Endodermal cell (in vitro differentiated cells): Measurements from ENCODE around the gene HSP90AB1. TPM values are rescaled to one million over a fixed set of nuclear protein-coding genes. Genes with fewer than 3 reads are reported as not detected.

Source experiments
- DNase-seq: peaks from one replicate; pipeline ENCODE4 v3.0.0-alpha.2; 2017
- H3K27ac ChIP-seq: 2 replicates; pipeline ENCODE4 v1.5.1; 2013; ENCODE audit warnings: mild to moderate bottlenecking, low read depth, low read length, moderate library complexity
- H3K27me3 ChIP-seq: 2 replicates; pipeline ENCODE4 v1.6.1; 2013; ENCODE audit warnings: mild to moderate bottlenecking, low read length, moderate library complexity; ENCODE audit not compliant: insufficient read depth, control insufficient read depth, poor library complexity, severe bottlenecking
- H3K36me3 ChIP-seq: 2 replicates; pipeline ENCODE4 v1.7.0; 2013; ENCODE audit warnings: mild to moderate bottlenecking, low read length, moderate library complexity; ENCODE audit not compliant: control insufficient read depth, insufficient read depth
- H3K4me1 ChIP-seq: one replicate; pipeline ENCODE4 v1.7.0; 2013; ENCODE audit warnings: low read length; ENCODE audit not compliant: control insufficient read depth, insufficient read depth
- H3K4me3 ChIP-seq: 2 replicates; pipeline ENCODE4 v1.5.1; 2013; ENCODE audit warnings: mild to moderate bottlenecking, low read length, moderate library complexity
- H3K9ac ChIP-seq: 2 replicates; pipeline ENCODE4 v1.6.1; 2013; ENCODE audit warnings: mild to moderate bottlenecking, low read length, moderate library complexity; ENCODE audit not compliant: poor library complexity, severe bottlenecking; ENCODE audit errors: extremely low read depth
- H3K9me3 ChIP-seq: 2 replicates; pipeline ENCODE4 v1.6.1; 2013; ENCODE audit warnings: mild to moderate bottlenecking, low read length, moderate library complexity; ENCODE audit not compliant: control insufficient read depth
- H3K27ac Mint-ChIP-seq: 2 replicates; pipeline ENCODE4 v1.8.0; 2020; ENCODE audit warnings: mixed read lengths
- H3K27me3 Mint-ChIP-seq: 2 replicates; pipeline ENCODE4 v1.8.0; 2021; ENCODE audit warnings: mild to moderate bottlenecking, mixed read lengths; ENCODE audit not compliant: insufficient read depth
- H3K36me3 Mint-ChIP-seq: 2 replicates; pipeline ENCODE4 v1.8.0; 2020; ENCODE audit warnings: low read depth, mixed read lengths
- H3K4me1 Mint-ChIP-seq: 2 replicates; pipeline ENCODE4 v1.8.0; 2020; ENCODE audit warnings: mixed read lengths
- H3K4me3 Mint-ChIP-seq: 2 replicates; pipeline ENCODE4 v1.8.0; 2020; ENCODE audit warnings: mild to moderate bottlenecking, moderate library complexity, mixed read lengths
- H3K9me3 Mint-ChIP-seq: 2 replicates; pipeline ENCODE4 v1.8.0; 2020; ENCODE audit warnings: mild to moderate bottlenecking, mixed read lengths
- CTCF ChIP-seq: fragments of 200-600 bp; sonication (generic); conservative IDR thresholded peaks from 2 replicates; pipeline ENCODE4 v1.5.0; 2021; ENCODE audit warnings: antibody characterized with exemption, mild to moderate bottlenecking
- WGBS, 2 experiments: methylation state at CpG; one replicate each; pipeline versions ENCODE4 v1.1.5 to v1.1.7; 2013; ENCODE audit warnings: missing lambda C conversion rate in 2 of 2, mixed read lengths in 1 of 2; ENCODE audit not compliant: insufficient coverage in 1 of 2, insufficient read length in 1 of 2; 5-methylcytosine and 5-hydroxymethylcytosine counted together
- total RNA-seq, 2 donors: library from RNA; stranded (reverse); fragmentation: NEBNext Ultra II Directional in 1 of 2; extraction: Animal tissue kit (Norgen Biotek cat#: 25700) in 1 of 2; gene quantifications; 2 replicates in 1 of 2; 3 replicates in 1 of 2; pipeline ENCODE4 v1.2.1, GENCODE V29; 2021

HSP90AB1 gene
- total RNA-seq, 2 donors from 2014 or later: 1,356 to 1,422 TPM

- H3K27me3 ChIP-seq: peaks cover 78% of the 10 kb centered on the region
- no peaks in the 10 kb centered on the region for H3K36me3 ChIP-seq
- no peaks in the 10 kb centered on the region for H3K4me1 ChIP-seq
- peaks cover 2% of the 10 kb centered on the region for H3K36me3 Mint-ChIP-seq
- H3K27ac ChIP-seq: no peak overlapping the region
- H3K27me3 Mint-ChIP-seq: peaks cover 85% of the 10 kb centered on the region
- no peaks in the 10 kb centered on the region for H3K9me3 Mint-ChIP-seq
- no peak overlapping the region for H3K9ac ChIP-seq
- no peak overlapping the region for H3K4me3 Mint-ChIP-seq
- H3K4me3 ChIP-seq: no peak overlapping the region
- no peak for DNase-seq
- peaks cover 3% of the 10 kb centered on the region for H3K4me1 Mint-ChIP-seq
- no peak for TF ChIP-seq CTCF
- WGBS, 2 experiments: 81 to 90% methylated on average over 2 to 3 of the region's 3 CpGs
- H3K27ac Mint-ChIP-seq: no peak overlapping the region
- no peaks in the 10 kb centered on the region for H3K9me3 ChIP-seq
Observed at GRCh38 chr6:44271914-44272313, 25.0 kb downstream of the HSP90AB1 start.

DNA sequence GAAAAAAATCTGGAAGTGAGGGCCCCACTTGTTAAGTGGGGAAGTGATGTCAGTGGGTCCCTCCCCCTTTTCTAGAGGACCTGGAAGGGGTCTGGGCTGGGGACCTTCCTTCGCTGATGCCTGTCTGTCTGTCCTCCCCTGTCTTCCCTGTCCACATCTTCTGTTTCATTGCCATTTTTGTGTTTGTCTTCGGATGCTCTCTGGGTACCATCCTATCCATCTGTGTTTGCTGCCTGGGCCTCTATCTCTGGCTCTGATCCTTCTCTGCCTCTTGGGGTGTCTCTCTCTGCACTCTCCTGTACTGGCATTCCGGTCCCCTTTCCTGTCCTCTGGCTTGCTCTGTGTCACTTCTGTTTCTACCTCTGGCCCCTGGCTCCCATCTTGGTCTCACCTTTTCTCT, 25.6 kb downstream of the HSP90AB1 start:
- H3K9me3 Mint-ChIP-seq: no peaks in the 10 kb centered on the region
- no peaks in the 10 kb centered on the region for H3K4me1 ChIP-seq
- TF ChIP-seq CTCF: no peak
- H3K27me3 ChIP-seq: peaks cover 84% of the 10 kb centered on the region
- H3K36me3 Mint-ChIP-seq: peaks cover 2% of the 10 kb centered on the region
- DNase-seq: no peak
- WGBS, 2 experiments: 86 to 94% methylated on average over 3 of the region's 3 CpGs
- peaks cover 85% of the 10 kb centered on the region for H3K27me3 Mint-ChIP-seq
- H3K36me3 ChIP-seq: no peaks in the 10 kb centered on the region
- H3K4me1 Mint-ChIP-seq: peaks cover 3% of the 10 kb centered on the region
- no peak overlapping the region for H3K4me3 Mint-ChIP-seq
- no peak overlapping the region for H3K27ac ChIP-seq
- H3K9me3 ChIP-seq: no peaks in the 10 kb centered on the region
- no peak overlapping the region for H3K4me3 ChIP-seq
- no peak overlapping the region for H3K9ac ChIP-seq
- no peak overlapping the region for H3K27ac Mint-ChIP-seq

DNA sequence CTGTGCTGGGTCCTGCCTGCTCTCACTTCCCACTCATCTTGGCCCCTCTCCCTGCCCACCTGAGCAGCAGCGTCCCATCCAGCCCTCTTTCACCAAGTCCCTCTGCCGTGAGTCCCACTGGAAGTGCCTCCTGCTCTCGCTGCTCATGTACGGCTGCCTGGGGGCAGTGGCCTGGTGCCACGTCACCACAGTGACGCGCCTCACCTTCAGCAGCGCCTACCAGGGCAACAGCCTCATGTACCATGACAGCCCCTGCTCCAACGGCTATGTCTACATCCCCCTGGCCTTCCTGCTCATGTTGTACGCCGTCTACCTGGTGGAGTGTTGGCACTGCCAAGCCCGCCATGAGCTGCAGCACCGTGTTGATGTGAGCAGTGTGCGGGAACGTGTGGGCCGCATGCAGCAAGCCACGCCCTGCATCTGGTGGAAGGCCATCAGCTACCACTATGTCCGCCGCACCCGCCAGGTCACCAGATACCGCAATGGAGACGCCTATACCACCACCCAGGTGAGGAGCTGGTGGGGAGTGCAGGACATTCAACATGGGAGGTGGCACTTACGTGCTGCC, 26.2 kb downstream of the HSP90AB1 start:
- H3K4me1 Mint-ChIP-seq: peaks cover 3% of the 10 kb centered on the region
- no peaks in the 10 kb centered on the region for H3K9me3 ChIP-seq
- peaks cover 89% of the 10 kb centered on the region for H3K27me3 ChIP-seq
- TF ChIP-seq CTCF: no peak
- H3K9ac ChIP-seq: no peak overlapping the region
- peaks cover 85% of the 10 kb centered on the region for H3K27me3 Mint-ChIP-seq
- no peak overlapping the region for H3K4me3 Mint-ChIP-seq
- H3K4me3 ChIP-seq: no peak overlapping the region
- WGBS, 2 experiments: 90 to 94% methylated on average over 20 to 23 of the region's 23 CpGs
- H3K27ac Mint-ChIP-seq: no peak overlapping the region
- no peak for DNase-seq
- no peaks in the 10 kb centered on the region for H3K4me1 ChIP-seq
- no peaks in the 10 kb centered on the region for H3K9me3 Mint-ChIP-seq
- no peaks in the 10 kb centered on the region for H3K36me3 ChIP-seq
- H3K27ac ChIP-seq: no peak overlapping the region
- H3K36me3 Mint-ChIP-seq: peaks cover 2% of the 10 kb centered on the region
